HG03103 (cell line): ENCODE measurements around the gene KCNJ6.

Source experiments
- ATAC-seq: cut with Tn5 transposase; IDR thresholded peaks from one replicate; pipeline ENCODE4 v1.9.1; 2021; ENCODE audit warnings: low read depth; ENCODE audit not compliant: unreplicated experiment

KCNJ6 gene

DNA sequence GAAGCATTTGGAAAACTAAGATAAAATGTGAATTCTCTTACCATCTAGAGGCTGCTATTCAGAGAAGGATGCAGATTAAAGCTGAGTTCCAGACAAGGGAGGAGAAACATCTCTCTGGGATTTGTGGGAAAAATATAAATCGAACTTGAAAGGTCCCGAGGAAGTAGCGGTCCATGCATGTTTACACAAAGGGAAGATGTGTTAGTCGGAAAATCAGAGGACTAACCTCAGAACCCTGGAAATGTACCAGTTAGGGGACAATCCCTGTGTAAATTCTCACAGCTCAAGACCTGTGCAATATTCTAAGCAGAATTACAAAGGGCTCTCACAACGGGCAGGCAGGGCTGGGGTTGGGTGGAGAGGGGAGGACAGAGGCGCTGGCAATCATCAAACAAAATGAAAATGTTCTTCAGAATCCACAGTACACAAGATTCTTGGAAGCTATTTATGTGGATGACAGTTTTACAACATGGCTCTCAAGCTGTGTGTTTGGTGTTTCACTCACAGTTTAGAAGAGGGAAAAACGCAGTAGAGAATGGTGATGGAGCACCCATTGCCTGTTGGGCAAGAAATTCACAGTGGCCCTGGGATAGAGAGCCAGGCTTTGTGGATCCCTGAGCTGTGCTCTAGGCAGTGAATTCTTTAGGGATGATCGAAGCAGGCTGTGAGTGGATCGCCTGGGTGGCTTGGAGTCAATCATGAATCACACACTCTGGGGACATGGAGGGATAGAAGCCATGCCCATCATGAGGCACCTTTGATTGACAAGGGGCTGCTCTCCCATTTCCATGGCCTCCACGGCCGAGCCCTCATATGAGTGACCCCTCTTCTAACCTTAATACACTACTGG lies 47.6 kb downstream of the KCNJ6 start:
- no peak for ATAC-seq

DNA sequence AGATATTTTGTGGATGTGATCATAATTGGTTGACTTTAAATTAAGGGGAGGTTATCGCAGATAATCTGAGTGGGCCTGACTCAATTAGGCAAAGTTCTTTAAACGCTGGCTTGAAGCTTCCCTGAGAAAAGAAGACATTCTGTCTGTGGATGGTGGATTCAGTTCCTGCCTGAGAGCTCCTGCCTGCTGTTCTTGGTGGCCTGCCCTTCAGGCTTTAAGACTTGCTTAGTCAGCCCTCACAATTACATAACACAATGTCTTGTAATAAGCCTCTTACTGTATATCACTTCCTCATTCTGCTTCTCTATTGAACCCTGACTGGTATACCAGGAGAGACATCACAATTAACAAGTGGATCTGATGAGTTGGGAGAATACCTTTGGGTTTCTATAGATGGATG lies 50.2 kb downstream of the KCNJ6 start:
- ATAC-seq: no peak

DNA sequence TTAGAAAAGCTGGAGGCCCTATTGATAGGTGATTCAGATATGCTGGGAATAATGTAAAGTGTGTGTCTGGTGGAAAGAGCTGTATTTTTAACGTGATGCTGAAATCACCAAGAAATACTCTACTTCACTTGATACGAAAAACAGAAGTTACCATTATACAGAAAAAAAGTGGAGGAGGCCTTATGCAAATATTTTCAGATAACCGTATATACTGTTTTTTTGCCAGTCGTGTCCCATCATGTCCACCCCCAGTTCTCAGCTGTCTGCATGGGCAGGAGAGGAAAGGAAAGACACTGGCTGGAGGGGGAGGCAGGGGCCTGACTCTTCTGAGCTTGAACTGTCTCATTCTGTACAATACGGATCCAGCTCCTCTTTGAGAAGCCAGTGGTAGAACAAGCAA lies 51.1 kb downstream of the KCNJ6 start:
- no peak for ATAC-seq

DNA sequence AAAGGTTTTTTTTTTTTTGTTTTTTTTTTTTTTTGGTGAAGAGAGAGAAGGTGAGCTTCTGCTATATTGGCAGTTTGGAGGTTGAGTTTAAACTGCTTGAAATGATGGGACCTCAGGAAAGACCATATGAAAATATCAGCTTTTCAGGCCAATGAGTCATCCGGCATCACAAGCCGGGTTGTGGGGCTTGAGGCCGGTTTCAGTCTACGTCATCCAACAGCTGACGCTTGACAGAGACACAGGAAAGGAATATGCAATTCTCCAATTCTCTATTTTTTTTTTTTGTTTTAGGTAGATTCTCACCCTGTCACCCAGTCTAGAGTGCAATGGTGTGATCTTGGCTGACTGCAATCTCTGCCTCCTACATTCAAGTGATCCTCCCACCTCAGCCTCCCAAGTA lies 52.4 kb downstream of the KCNJ6 start:
- ATAC-seq: no peak

DNA sequence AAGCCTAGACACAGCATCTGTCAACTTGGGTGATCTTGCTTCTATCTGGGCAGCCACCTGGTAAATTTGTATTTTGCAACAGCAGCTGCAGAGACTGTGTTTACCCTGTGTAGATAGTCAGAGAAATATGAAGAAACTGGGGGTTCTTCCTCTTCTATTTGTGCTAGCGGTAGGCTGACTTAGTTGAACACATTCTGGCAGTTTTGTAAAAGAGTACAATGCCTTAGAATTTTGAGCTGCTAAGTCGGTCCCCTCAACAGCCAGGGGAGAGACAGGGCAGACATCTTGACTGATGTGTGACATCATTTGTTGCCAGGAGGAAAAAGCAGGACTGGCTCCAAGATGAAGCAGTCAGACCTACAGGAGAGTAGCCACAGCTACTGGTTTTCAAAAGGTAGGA lies 53.7 kb downstream of the KCNJ6 start:
- no peak for ATAC-seq

DNA sequence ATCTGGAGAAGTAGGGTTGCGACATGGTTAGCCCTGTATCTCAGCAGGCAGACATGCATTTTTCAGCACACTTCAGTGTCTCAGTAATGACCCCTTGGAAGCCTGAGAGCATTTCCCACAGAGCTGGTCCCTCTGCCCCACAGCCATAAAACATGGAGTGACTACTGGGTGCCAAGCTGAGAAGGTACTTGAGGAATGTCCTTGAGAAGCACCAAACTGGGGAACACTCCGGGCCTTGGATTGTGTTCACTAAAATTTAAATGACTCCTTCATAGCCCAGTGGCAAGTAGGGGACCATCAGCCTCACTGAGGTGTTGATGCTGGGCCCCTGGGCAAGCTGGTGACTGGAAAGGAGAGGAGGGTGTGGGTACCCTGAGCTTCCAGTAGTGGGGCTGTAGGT lies 54.7 kb downstream of the KCNJ6 start:
- ATAC-seq: no peak

DNA sequence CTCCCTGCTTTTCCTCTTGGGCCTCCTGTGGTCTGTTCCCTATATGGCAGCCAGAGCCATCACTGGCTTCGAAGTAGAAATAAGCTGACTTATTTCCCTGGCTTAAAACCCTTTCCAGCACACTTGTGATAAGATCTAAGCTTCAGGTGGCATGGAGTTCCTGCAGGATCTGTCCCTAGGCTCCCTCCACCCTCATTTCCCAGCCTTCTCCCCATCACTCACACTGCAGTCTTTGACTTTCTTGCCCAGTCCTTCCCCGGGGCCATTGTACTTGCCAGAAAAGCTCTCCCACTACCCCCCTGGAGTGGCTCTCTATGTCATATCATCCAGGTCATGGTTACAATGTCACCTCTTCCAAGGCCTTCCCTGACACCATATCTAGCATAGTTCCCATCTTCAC lies 55.8 kb downstream of the KCNJ6 start:
- ATAC-seq: no peak

DNA sequence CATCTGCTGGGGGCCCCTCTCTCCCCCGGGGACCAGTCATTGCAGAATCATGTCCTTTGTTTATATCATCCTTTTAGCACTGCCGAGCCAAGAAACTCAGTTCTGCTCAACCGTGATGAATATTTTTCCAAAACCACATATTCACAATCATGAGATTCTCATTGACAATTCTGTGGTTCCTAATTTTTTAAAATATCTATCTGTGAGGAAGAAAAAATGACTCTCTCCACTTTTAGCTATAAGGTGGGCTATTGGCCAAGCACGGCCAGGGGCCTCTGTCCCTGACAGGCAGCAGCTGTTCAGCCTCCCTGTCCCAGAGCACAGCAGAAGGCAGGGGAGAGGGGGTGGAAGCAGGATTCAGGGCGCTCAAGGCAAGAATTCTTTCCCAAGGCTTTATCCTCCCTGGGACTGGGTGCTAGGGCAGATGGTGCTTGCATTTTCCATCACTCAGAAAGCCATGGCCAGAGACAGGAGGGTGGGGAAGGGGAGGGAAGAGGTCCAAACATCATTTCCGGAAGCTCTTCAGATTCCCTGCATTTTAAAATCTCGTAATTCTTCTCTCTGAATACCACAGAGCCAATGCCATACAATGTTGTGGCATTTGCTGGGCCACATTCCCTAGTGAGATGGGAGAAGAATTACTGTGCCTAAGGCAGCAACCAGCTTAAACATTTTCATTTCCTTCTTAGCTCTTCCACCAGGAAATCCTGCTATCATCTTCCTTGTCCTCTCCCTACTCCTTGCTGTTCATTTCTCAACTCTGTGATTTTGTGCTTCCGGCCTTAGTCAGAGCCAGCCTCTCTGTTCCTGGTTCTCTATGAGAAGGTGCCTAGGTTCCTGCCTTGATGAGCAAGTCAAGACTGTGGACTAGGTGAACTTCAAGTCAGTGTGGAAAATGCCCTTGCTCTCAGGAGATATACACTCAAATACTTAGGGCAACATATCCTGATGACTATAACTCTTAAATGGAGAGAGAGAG lies 60.3 kb downstream of the KCNJ6 start:
- ATAC-seq: no peak

DNA sequence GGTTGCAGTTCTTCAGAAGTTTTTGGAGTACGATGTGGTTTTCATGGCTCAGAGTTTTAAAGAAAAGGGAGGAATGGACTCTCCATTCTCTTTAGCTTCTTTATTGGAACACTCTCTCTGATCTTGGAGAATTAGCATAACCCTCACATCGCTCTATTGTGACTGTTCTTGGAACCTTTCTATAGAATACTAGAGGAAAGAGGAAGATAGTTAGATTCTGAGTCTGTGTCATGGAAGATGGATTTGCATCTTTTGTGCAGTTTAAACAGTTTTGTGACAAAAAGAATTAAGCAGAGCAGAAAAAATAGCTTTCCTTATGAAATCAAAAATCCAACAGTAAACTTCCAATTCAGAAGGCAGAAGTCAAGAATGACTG lies 61.0 kb downstream of the KCNJ6 start:
- no peak for ATAC-seq

DNA sequence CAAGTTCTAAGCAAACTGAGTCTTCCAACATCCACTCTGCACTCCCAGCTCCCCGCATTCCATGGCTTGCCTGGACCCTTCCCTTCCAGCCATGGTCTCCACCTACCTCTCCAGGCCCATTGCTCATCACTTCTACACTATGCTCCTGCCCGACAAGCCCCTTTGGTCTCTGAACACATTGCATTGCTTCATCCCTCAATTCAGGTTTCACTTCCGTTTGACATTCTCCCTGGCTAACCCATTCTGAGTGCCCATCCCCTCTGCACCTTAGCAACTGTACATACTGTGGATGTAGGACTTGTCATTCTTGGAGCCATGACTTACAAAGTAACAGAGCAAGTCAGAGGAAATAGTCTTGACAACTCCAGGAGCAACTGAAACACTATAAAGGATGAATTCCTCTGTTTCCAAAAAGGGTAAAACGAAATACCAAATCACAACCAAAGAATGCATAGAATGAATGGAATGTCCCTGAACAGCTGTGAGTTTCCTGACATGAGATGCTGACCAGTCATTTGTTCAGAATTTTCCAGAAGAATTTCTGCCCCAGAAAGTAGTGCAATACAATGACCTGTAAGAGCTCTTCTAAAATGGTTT lies 66.7 kb downstream of the KCNJ6 start:
- ATAC-seq: no peak

DNA sequence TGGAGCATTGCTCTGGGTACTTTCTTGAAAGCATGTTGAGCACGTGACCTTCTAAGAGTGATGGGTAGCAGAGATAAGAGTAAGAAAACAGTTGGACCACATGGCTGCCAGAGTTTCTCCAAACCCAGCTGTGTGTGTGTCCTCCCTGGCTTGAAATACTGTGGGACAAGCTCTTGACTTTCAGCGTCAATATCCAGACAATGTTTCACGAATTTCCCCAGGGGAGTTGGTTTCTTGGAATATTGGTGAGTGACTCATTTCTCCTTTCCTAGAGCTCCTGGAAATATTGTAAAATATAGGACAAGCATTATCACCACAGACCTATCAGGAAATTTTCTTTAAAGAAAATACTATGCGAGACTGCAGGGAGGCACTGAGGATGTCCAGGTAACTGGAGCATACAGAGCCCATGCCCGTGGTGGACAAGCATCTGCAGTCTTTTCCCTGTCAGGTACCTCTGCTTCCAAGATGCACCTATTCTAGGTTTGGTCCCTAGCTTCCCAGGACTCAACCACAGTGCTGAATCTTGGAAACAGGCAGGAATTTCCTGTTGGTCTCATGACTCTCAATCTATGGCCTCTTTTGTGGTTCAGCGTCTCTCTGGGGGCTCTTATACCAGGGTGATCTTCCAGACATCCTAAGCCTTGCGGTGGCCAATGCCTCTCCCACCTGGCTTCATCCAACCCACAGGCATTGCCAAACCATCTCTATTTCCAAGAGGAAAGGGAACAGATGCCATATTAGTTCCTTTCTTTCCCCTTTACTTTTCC lies 67.4 kb downstream of the KCNJ6 start:
- no peak for ATAC-seq

DNA sequence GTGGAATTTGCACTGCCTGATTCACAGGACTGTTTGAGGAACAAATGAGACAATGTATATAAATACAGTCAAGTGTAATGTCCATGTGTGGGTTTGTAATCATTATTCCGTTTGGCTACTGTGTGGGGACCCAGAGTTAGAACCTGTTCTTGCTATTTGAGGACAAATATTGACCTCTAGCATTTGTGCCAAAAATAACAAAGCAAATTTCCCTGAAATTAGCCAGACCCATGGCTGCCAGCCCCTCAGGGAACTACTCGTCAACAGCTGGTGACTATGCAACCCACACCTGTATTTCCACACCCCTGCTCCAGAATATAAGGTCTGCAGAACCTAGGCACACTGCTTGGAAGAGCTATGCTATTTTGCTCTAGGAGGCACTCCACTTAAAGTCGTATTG lies 70.7 kb downstream of the KCNJ6 start:
- no peak for ATAC-seq

DNA sequence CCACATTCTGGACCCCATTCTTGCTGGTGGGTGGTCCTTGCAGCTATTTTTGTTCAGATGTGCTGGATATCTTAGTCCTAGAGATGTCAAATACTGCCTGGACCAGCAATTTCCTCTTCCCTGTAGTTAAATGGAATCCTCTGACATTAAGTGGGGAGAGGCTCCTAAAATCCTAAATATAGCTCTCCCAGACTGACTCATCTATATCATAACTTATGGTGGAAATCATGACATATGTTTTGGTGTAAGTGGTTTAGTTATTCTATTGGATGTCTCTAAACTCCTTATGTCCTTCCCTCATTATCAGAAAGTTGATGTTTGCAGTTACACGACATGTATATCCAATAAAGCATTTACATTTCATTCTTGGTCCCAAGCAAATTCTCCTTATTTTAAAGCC lies 73.1 kb downstream of the KCNJ6 start:
- ATAC-seq: no peak

DNA sequence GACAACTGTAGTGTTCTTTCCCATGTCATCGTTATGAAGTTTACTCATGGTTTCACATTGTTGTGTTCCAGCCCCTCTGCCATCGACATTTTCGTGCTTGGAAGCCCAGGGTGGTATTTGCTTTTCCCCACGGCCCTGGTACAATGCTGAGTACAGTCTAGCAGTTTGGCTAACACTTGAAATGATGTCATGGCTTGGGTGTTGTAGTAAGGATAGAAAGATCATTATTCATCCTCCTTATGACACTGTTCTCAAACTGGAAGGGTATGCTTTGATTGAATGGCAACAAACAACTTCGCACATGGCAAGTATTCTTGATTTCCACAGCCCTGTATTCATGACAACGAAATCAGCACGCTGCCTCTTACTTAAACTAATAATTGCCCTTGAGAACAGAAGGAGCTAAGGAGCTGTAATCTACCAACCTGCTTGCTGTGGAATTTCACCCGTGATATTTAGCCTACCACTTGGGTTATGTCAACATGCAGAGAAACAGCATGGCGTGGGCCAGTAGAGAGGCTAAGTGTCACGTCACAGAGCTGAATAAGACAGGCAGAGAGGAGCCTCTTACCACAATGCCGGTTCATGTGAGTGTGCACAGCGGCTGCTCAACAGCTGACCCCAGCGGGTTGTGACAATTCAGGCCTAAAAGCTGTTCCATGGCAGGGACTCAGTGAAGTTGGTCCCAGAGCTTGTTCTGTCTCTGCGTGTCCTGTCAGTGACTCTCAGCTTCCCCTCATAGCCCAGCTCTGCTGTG lies 73.9 kb downstream of the KCNJ6 start:
- no peak for ATAC-seq

DNA sequence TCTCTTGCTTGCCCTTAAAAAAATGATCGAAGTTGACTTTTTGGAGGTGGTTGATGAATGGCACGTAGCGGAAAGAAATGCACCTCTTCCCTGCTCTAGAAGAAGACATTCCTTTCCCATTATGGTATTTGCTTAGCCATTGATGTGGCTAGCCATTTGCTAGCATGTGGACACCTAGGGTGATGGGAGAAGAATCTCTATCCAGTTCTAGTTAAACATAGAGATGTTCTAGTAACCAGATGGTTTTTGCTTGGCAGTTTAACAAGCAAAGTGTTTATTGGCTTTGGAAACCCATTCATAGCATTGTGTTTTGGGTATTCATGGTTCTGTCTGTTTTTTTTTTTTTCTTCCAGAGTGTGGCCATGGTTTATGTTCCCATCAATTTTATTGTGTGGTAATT lies 78.9 kb downstream of the KCNJ6 start:
- no peak for ATAC-seq

DNA sequence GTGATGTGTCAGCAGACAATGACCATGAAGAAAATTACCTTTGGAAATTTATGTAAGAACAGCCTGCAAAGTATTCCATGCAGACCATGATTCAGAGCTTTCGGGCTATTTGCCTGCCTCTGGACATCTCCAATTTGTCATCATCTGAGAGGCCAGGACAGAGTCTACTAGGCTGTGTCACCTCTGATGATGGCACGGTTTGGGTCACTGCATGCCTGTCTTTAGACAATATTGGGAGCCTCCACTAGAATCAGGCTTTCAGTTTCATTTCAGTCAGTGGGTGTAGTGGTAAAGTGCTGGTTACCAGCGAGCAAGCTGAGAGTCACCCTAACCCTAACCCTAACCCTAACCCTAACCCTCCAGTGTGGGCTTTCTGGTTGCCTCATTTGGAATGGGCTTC lies 80.8 kb downstream of the KCNJ6 start:
- ATAC-seq: no peak

DNA sequence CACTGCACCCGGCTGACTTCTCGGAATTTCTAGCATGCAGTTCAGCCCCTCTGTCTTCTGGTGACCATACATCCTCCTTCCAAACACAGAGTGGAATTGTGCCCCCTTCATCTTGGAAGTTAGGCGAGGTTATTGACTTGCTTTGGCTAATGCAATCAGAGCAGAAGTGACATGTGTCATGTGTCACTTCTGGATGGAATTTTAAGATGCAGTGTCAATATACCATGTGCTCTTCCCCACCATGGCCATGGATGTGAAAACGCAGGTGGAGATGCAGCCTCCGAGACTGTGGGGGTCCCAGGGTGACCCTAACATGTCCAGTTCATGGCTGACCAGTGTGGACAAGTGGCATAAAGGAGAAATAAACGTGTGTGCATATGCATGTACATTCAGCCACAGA lies 83.0 kb downstream of the KCNJ6 start:
- no peak for ATAC-seq

DNA sequence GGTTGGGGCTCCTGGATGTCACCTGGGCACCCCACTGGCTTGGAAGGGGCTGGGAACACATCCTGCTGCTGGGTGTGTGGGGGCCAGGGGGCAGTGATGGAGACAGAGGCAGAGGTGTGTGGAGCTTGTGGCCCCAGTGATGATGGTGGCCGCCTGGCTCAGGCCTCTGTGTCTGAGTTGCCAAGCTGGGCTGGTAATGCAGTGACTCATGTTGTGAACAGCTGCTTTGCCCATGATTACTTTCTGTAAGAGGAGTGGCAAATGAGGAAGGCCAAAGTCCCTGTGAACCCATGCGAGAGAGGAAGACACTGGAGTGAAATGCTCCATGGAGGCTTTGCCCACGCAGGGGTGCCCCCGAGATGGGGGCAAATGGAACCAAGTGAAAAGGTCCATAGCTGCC lies 86.8 kb downstream of the KCNJ6 start:
- ATAC-seq: no peak

DNA sequence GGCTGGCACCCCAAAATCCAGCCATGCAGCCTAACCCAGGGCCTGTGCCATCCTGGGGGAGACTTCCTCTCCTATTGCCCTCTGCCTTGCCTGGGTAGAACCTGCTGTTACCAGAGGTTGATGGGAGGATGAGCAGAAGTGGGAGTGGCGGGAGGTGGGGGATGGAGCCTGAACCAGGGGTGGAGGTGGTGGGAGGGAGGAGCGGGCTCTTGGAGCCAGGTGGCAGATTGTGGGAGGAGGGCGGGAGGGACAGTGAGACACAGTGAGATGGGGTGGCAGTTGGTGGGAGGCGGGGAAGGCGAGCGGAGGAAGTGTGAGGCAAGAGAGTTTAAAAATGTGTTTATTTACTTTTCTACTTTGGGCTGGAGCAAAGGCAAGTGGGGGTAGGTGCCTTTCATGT lies 87.3 kb downstream of the KCNJ6 start:
- ATAC-seq: no peak

DNA sequence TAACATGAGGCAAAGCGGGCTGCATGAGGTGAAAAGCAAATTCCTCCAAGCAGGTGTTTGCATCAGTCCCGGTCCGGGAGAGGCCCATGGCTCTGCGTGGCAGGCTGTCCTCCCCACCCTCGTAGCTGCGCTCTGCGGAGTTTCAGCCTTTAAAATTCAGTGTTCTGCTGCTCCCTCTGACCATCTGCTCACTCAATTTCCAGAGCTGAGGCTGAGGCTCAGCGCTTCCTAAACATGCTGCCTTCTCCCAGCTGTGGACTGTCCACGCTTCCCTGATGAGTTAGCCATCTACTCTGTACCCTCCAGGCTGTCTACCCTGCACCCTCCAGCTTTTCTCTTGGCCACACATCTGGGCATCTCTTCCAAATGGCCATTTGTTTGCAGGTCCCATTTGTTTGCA lies 87.7 kb downstream of the KCNJ6 start:
- ATAC-seq: no peak
